Femur (tissue), 1 donor: ENCODE data around the gene RPRML.
"Not testable (repeated sequence)": the region's sequence is repeated elsewhere in the genome, so short reads cannot be mapped to it uniquely, and the experiment has no call there.

Experiments used
- DNase-seq: peaks from one replicate; pipeline ENCODE4 v3.0.0-alpha.2; 2017

RPRML gene

GRCh38 chr17:46979147-46979863 is at the start of gene RPRML:
TSS of gene RPRML (minus strand) at chr17:46979253. CDS start at chr17:46979007, 246 bp downstream.
- DNase-seq, result peak; percentile 49

- not testable (repeated sequence) for DNase-seq
Measured at GRCh38 chr17:47016966-47017365, 37.9 kb upstream of the RPRML start.

- DNase-seq, result no peak
Measured at GRCh38 chr17:47013341-47013740, 34.3 kb upstream of the RPRML start.

GRCh38 chr17:47012457-47012856 is 33.4 kb upstream of the RPRML start:
- DNase-seq, result no peak

GRCh38 chr17:47009759-47010594 is 30.9 kb upstream of the RPRML start:
- no peak for DNase-seq

GRCh38 chr17:47004906-47005305 is 25.9 kb upstream of the RPRML start:
- DNase-seq, result no peak

- DNase-seq, result not testable (repeated sequence)
Measured at GRCh38 chr17:47003864-47004263, 24.8 kb upstream of the RPRML start.

- no peak for DNase-seq
Measured at GRCh38 chr17:46995841-46996571, 17.0 kb upstream of the RPRML start.

GRCh38 chr17:46994993-46995392 is 15.9 kb upstream of the RPRML start:
- no peak for DNase-seq

GRCh38 chr17:46991617-46992016 is 12.6 kb upstream of the RPRML start:
- DNase-seq, result no peak

- DNase-seq, result no peak
Measured at GRCh38 chr17:46989637-46990431, 10.8 kb upstream of the RPRML start.

GRCh38 chr17:46987927-46988326 is 8.9 kb upstream of the RPRML start:
- not testable (repeated sequence) for DNase-seq

GRCh38 chr17:46986366-46986765 is 7.3 kb upstream of the RPRML start:
- DNase-seq, result no peak

GRCh38 chr17:46984892-46985291 is 5.8 kb upstream of the RPRML start:
- no peak for DNase-seq

GRCh38 chr17:46984341-46984740 is 5.3 kb upstream of the RPRML start:
- peak; percentile 54 for DNase-seq

- DNase-seq, result no peak
Measured at GRCh38 chr17:46983782-46984181, 4.7 kb upstream of the RPRML start.

- DNase-seq, result no peak
Measured at GRCh38 chr17:46982577-46982976, 3.5 kb upstream of the RPRML start.

GRCh38 chr17:46978489-46979146 is 435 bp downstream of the RPRML start:
- DNase-seq, result no peak

GRCh38 chr17:46977750-46978488 is 1.1 kb downstream of the RPRML start:
- no peak for DNase-seq

GRCh38 chr17:46977348-46977747 is 1.7 kb downstream of the RPRML start:
- peak; percentile 35 for DNase-seq

- no peak for DNase-seq
Measured at GRCh38 chr17:46976626-46977270, 2.3 kb downstream of the RPRML start.
